T-helper 2 cell treated with Interferon-gamma antibody and Interleukin-4, amounts not matched to agents 5 μg/mL and 100 μg/mL, for 36 hours (primary cell): ENCODE measurements around the gene TMEM217.

ENCODE experiments used
- DNase-seq: peaks from one replicate; pipeline ENCODE4 v3.0.0; 2021; ENCODE audit warnings: low spot score
- H3K27ac Mint-ChIP-seq: one replicate; pipeline ENCODE4 v1.8.0; 2021; ENCODE audit warnings: mild to moderate bottlenecking, mixed read lengths
- H3K27me3 Mint-ChIP-seq: one replicate; pipeline ENCODE4 v1.8.0; 2021; ENCODE audit warnings: low read depth, mixed read lengths
- H3K36me3 Mint-ChIP-seq: one replicate; pipeline ENCODE4 v1.8.0; 2021; ENCODE audit warnings: low read depth, mixed read lengths
- H3K4me1 Mint-ChIP-seq: one replicate; pipeline ENCODE4 v1.8.0; 2021; ENCODE audit warnings: low read depth, mixed read lengths
- H3K4me3 Mint-ChIP-seq: one replicate; pipeline ENCODE4 v1.8.0; 2022; ENCODE audit warnings: mild to moderate bottlenecking, moderate library complexity, mixed read lengths
- H3K9me3 Mint-ChIP-seq: one replicate; pipeline ENCODE4 v1.8.0; 2021; ENCODE audit warnings: mixed read lengths

Gene TMEM217

DNA sequence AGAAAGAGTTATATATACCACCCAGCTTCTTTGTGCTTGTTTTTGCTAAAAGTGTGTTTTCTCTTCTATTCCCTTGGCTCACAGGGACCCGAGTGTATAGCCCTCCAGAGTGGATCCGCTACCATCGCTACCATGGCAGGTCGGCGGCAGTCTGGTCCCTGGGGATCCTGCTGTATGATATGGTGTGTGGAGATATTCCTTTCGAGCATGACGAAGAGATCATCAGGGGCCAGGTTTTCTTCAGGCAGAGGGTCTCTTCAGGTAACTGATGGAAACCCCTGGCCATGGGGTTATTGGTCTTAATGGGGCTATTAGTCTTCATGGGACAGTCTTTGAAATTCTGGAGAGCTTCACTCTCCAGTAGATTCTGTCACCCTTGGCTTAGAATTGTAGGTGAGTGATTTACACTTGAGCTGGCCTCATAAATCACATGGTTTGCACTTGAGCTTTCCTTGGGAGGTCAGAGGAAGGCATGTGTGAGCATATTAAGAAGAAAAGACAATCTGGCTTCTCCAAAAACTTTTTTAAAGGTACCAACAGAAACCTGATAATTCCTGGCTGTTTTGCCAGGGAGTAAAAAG lies 84.9 kb downstream of the TMEM217 start:
- peaks cover 2% of the 10 kb centered on the region for H3K9me3 Mint-ChIP-seq
- peak overlapping the region; percentile 91 for H3K4me3 Mint-ChIP-seq
- peaks cover 51% of the 10 kb centered on the region for H3K4me1 Mint-ChIP-seq
- H3K36me3 Mint-ChIP-seq: peaks cover 71% of the 10 kb centered on the region
- peak overlapping the region; percentile 94 for H3K27ac Mint-ChIP-seq
- DNase-seq: no peak
- H3K27me3 Mint-ChIP-seq: peaks cover 2% of the 10 kb centered on the region

GRCh38 chr6:37171970-37172812 lies 85.8 kb downstream of the TMEM217 start:
- peak; percentile 89 for DNase-seq
- Mint-ChIP-seq H3K4me3 (peak overlapping the region; percentile 91), H3K36me3 (peaks cover 63% of the 10 kb centered on the region), H3K27ac (peak overlapping the region; percentile 94), H3K9me3 (no peaks in the 10 kb centered on the region), H3K4me1 (peaks cover 45% of the 10 kb centered on the region), H3K27me3 (peaks cover 2% of the 10 kb centered on the region)

DNA sequence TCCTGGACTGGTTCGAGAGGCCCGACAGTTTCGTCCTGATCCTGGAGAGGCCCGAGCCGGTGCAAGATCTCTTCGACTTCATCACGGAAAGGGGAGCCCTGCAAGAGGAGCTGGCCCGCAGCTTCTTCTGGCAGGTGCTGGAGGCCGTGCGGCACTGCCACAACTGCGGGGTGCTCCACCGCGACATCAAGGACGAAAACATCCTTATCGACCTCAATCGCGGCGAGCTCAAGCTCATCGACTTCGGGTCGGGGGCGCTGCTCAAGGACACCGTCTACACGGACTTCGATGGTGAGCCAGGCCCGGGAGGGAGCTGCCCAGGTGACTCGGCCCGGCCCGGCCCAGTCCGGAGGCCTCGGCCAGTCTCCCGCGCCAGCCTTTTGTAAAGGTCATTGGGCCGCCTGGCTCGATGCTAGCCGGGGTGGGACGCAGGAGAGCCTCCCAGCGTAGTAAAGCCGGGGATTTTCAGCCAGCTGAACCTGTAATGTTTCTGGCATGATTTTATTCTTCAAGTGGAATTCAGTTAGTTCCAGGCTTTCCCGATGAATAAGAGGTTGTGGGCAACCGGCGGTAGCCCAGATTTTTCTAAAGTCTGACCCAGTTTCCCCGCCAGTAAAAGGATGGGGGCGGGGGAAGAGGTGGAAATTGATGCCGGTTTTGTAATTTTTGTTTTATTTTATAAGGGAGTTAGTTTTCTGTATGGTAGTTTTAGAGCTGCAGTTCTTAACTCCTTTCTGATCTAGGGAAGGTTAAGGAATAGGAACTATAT lies 86.6 kb downstream of the TMEM217 start:
- Mint-ChIP-seq H3K4me1 (peaks cover 39% of the 10 kb centered on the region), H3K36me3 (peaks cover 55% of the 10 kb centered on the region), H3K9me3 (no peaks in the 10 kb centered on the region), H3K4me3 (peak overlapping the region; percentile 91), H3K27me3 (peaks cover 2% of the 10 kb centered on the region), H3K27ac (peak overlapping the region; percentile 94)
- DNase-seq: peak; percentile 39

GRCh38 chr6:37170273-37171200 lies 87.4 kb downstream of the TMEM217 start:
- H3K9me3 Mint-ChIP-seq: no peaks in the 10 kb centered on the region
- H3K4me3 Mint-ChIP-seq: peak overlapping the region; percentile 91
- H3K4me1 Mint-ChIP-seq: peaks cover 30% of the 10 kb centered on the region
- peaks cover 2% of the 10 kb centered on the region for H3K27me3 Mint-ChIP-seq
- peak; percentile 48 for DNase-seq
- H3K36me3 Mint-ChIP-seq: peaks cover 47% of the 10 kb centered on the region
- peak overlapping the region; percentile 94 for H3K27ac Mint-ChIP-seq

DNA sequence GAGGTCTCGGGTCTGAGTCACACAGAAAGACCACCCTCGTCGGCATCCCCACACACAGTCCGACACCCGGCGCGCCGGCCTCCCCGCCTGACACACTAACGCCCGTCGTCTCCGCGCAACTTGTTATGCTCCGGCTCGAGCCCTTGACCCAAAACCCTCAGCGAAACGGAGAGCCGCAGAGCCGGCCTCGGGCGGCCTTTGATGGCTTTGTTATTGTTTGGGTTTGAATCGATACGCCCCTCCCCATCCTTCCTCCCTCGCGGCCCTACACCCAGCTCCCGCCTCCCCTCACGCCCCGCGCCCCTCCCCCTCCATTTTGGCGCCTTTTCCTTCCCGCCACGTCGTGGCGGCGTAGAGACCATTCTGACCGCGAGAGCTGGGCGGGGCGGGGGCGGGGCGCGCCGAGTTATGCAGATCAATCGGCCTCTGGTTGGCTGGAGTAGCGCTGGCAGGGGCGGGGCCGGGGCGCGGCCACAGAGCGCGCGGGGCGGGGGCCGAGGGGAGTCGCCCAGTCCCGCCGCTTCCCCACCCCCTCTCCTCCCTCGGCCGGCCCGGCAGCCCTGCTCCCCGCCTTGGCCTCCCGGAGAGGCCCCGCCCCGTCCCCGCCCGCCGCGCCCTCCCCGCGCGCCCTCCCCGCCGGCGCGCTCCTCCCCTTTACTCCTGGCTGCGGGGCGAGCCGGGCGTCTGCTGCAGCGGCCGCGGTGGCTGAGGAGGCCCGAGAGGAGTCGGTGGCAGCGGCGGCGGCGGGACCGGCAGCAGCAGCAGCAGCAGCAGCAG lies 88.3 kb downstream of the TMEM217 start, which contains the start of gene PIM1:
Gene PIM1 (plus strand): TSS at position 657 of the 777 bp plus-strand sequence. CDS start 424 bp downstream, outside the sequence.
- Mint-ChIP-seq H3K4me3 (peak within 1 kb of the TSS; percentile 98), H3K36me3 (peaks cover 38% of the 10 kb centered on the region), H3K9me3 (no peaks in the 10 kb centered on the region), H3K4me1 (peaks cover 24% of the 10 kb centered on the region), H3K27me3 (peaks cover 2% of the 10 kb centered on the region), H3K27ac (peak within 1 kb of the TSS; percentile 97)
- DNase-seq: peak; percentile 94

- peak overlapping the region; percentile 98 for H3K4me3 Mint-ChIP-seq
- H3K27ac Mint-ChIP-seq: peak overlapping the region; percentile 97
- DNase-seq: peak; percentile 34
- peaks cover 23% of the 10 kb centered on the region for H3K4me1 Mint-ChIP-seq
- H3K36me3 Mint-ChIP-seq: peaks cover 31% of the 10 kb centered on the region
- no peaks in the 10 kb centered on the region for H3K9me3 Mint-ChIP-seq
- H3K27me3 Mint-ChIP-seq: peaks cover 2% of the 10 kb centered on the region
These were observed 89.0 kb downstream of the TMEM217 start for GRCh38 chr6:37168811-37169495.

DNA sequence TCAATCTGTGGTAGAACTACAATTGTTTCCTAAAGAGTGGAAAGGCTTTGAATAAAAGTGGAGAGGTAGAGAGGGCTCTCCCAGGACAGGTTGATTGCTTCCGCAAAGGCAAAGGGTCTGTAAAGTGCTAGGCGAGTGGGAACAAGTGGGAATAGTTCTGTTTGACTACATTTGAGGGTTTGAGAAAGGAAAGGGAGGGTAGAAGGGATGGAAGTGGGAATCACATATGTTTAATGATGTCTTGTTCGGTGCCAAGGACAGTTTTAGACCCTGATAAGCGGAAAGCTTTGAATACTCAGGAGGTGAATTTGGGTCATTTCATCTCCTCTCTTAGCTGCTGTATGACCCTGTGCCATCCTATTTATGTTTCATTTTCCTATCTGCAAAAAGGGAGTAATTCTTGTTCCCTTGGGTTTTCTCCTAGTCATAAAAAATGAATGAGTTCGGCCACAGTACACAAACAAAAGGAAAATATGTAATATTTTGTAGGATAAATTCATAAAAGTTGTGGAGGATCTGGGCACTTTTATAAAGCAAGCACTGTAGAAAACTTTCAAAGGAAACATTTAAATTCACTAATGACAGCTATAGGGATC lies 89.7 kb downstream of the TMEM217 start:
- peaks cover 24% of the 10 kb centered on the region for H3K36me3 Mint-ChIP-seq
- peak overlapping the region; percentile 22 for H3K27ac Mint-ChIP-seq
- DNase-seq: no peak
- H3K27me3 Mint-ChIP-seq: peaks cover 2% of the 10 kb centered on the region
- peaks cover 17% of the 10 kb centered on the region for H3K4me1 Mint-ChIP-seq
- no peaks in the 10 kb centered on the region for H3K9me3 Mint-ChIP-seq
- H3K4me3 Mint-ChIP-seq: peak overlapping the region; percentile 98

DNA sequence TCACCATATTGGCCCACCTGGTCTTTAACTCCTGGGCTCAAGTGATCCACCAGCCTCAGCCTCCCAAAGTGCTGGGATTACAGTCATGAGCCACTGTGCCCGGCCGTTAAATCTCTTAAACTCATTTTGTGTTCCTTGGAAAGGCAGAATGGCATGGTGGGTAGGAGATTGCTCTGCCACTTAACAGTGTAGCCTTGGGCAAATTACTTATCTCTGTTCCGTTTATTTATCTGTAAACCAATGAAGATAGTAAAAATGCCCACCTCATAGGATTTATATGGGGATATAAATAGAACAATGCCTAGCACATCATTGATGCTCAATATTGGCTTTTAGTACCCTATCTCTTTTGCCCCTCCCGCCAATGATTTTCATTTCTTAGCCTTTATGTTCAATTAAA lies 95.2 kb downstream of the TMEM217 start:
- H3K27me3 Mint-ChIP-seq: no peaks in the 10 kb centered on the region
- H3K4me1 Mint-ChIP-seq: peaks cover 11% of the 10 kb centered on the region
- no peak overlapping the region for H3K4me3 Mint-ChIP-seq
- no peak overlapping the region for H3K27ac Mint-ChIP-seq
- DNase-seq: no peak
- H3K9me3 Mint-ChIP-seq: no peaks in the 10 kb centered on the region
- H3K36me3 Mint-ChIP-seq: no peaks in the 10 kb centered on the region
